AG10803 (cell line): Measurements from ENCODE around the gene TGDS.
A peak's percentile ranks its signal among the peaks of the same experiment; 100 is the strongest.

Experiments used
- DNase-seq: peaks from one replicate; pipeline ENCODE4 v3.0.0; 2010; ENCODE audit warnings: low read depth
- H3K4me3 ChIP-seq: 2 replicates; pipeline ENCODE4 v1.5.1; 2011; ENCODE audit warnings: mild to moderate bottlenecking, low read length, control low read depth
- CTCF ChIP-seq: conservative IDR thresholded peaks from 2 replicates; pipeline ENCODE4 v1.5.1; 2011; ENCODE audit warnings: mild to moderate bottlenecking, low read length, control low read depth, inconsistent platforms

The TGDS gene

GRCh38 chr13:94610475-94610874 is 14.5 kb upstream of the TGDS start:
- no peak for TF ChIP-seq CTCF
- H3K4me3 ChIP-seq = no peak overlapping the region
- no peak for DNase-seq

DNA sequence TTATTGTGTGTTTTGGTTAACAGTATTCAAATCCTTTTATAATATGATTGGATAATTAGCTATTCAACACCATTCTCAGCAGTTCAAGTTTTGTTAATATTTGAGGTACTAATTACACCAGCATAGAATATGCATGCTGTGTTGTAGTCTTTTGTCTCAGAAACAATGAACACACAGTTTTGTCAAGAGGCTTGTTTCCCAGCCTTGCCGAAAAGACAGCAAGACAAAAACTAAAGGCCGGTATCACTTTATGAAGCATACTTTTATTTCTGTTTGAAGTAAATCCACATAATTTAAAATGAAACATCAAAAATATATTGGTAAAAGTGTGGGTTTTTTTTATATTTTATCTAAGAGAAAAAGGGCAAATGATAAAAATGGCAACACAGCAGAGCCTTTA is 13.2 kb upstream of the TGDS start:
- no peak for TF ChIP-seq CTCF
- no peak overlapping the region for H3K4me3 ChIP-seq
- DNase-seq = no peak

DNA sequence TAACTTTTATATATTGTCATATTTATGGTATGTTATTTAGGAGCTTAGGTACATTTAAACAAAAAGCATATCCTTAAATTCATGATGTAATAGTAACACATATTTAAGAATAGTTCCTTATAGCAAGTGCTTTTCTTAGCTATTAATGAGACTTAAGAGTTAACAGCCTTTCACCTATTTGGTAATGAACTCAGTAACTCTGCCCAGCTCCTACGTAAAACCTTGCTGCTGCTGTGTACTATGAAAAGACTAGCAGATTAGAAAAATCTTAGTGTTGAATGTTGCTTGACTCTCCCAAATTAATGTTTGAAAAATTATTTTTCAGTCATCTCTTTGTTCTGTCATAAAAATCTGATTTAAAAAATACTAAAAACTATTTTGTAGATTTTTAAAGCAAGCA is 12.6 kb upstream of the TGDS start:
- no peak for TF ChIP-seq CTCF
- no peak overlapping the region for H3K4me3 ChIP-seq
- no peak for DNase-seq

DNA sequence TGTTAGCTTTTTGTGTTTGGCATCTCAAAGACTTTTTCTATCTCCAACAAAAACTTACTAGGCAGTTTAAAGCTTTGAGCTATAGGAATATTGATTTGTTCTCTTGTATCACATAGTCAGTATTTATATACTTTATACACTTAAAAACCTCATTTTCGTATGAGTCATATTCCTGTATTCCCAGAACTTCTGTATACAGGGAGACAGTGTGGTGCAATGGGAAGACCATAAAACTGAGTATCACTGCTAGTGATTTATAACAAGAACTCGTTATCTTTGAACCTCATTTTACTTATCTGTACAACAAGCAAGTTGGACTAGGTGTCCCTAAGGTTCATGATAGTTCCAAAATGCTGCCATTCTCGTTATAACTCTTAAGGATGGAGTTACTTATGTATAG is 12.0 kb upstream of the TGDS start:
- no peak for DNase-seq
- TF ChIP-seq CTCF = no peak
- no peak overlapping the region for H3K4me3 ChIP-seq

DNA sequence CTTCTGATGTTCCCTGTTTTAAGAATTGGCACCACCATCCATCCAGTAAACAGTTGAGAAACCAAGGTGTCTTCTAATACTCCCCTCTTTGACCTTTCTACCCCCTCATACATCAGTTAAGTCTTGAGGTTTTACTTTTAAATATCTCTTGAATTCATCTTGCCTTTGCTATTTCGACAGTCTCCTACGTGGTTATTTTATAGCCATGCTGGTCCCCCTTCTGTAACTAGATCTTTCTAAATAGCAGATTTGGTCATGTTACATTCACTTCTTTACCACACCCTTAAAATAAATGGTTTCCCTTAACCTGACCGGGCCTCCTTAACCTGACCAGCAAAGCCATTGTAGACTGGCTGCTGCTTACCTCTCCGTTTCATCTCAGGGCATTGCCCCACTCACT is 11.1 kb upstream of the TGDS start:
- DNase-seq = no peak
- no peak for TF ChIP-seq CTCF
- H3K4me3 ChIP-seq = no peak overlapping the region

DNA sequence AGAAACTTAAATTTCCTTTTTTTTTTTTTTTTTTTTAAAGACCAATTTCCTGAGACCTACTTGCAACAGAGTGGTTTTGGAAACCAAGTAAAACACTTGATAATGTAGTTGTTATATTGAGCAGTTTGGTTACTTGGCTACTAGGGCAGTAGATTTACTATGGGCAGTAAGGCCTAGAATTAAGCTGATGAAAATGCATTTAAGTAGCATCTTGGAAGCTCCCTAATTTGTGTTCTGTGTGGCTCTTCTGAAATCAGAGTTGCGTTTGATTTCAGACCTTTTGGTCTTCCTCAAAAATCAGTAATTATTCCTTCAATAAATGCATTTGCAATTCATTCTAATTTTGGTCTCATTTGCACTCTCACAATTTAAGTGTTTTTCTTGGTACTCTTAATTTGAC is 6.5 kb upstream of the TGDS start:
- peak overlapping the region; percentile 91 for H3K4me3 ChIP-seq
- no peak for TF ChIP-seq CTCF
- DNase-seq = no peak

DNA sequence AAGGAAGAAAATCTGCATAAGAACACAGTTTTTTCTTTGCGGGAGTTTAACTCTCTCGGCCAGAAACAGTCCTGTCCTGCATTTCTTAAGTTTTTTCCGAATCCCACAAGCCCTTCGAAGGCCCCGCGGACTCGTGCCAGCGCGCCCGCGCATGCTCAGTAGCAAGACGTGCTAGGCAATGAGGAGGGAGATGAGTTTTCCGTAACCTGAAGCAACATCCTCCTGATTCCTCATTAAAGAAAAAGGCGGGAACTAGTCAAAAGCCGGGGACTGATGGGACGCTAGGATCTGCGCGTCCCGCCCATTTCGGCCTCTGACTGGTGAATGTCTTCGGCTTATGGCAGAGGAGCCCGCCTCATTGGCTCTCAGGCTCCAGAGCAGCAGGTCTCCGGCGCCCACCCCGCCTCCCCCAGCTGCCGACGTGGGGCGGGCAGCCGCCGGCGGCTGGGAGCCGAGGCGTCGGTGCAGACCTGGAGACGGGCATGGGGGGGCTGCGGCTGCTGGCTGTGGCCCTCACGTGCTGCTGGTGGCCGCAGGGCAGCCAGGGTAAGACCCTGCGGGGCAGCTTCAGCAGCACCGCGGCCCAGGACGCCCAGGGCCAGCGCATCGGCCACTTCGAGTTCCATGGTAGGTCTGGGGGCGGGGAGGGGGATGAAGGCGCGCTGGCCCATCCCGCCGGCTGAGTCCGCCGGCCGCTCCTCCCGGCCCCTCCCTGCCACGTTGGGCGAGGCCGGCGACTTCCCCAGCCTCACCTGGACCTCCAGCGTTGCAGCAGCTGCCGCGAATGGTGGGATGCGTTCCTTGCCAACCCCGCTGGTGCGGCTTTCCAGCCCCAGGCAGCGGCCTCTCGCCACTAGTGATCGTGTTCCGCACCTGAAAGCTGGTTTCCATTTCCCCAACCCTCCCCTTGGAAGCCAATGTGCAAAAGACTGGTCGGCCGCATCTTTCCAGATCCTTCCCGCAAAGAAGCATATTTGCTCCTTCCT is 5.8 kb upstream of the TGDS start, which contains the start of gene GPR180:
TSS of gene GPR180 (plus strand) at position 412 of the 986 bp plus-strand sequence. CDS start at position 483, 71 bp downstream.
- no peak for TF ChIP-seq CTCF
- peak; percentile 100 for DNase-seq

More for the DNA sequence above, 5.8 kb upstream of the TGDS start, which contains the start of gene GPR180:
- H3K4me3 ChIP-seq = peak within 1 kb of the TSS; percentile 91
